AG09319 (cell line): ENCODE results near the gene CCBE1.

Source experiments
- DNase-seq: peaks from one replicate; pipeline ENCODE4 v3.0.0-alpha.2; 2010; ENCODE audit warnings: low read depth; ENCODE audit errors: extremely low read depth
- CTCF ChIP-seq: IDR thresholded peaks from 2 replicates; pipeline ENCODE4 v1.5.1; 2011; ENCODE audit warnings: low read depth, mild to moderate bottlenecking, inconsistent platforms, low read length, moderate library complexity

CCBE1 gene

GRCh38 chr18:59631583-59632181 is 65.5 kb downstream of the CCBE1 start:
- no peak for DNase-seq
- TF ChIP-seq CTCF = peak; percentile 84

DNA sequence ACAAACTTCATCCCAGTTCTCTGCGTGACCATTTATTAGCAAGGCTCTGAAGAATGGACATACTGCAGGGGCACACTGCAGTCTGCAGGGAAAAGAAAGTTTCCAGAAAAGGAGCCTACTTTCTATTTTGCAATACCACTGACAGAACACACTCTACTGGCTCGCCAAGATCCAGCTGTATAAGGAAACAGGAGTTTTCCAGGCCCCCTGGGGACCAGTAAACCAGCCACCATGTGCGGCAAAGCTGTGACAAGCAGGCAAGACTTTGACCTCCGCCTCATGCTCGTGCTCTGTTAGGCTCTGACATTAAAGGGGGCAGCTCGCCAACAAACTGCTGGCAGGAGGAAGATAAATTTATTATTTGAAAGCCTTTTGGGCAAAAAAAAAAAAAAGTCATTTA is 67.3 kb downstream of the CCBE1 start:
- TF ChIP-seq CTCF = no peak
- DNase-seq = no peak

DNA sequence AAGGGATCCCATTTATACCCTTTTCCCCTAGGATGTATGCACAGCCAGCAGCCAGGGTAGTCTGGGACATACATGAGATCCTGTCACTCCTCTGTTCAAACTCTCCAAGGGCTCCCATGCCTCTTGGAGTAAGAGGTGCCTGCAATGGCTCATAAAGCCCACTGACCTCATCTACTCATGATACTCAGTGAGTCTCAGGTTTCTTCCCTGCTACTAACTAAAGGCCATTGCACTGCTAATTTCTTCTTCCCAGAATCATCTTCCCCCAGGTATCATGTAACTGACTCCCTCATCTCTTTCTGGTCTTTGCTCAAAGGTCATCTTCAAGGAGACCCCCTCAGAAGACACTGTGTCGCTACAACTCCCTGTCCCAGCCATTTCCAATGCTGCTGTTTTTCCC is 68.2 kb downstream of the CCBE1 start:
- no peak for DNase-seq
- no peak for TF ChIP-seq CTCF

DNA sequence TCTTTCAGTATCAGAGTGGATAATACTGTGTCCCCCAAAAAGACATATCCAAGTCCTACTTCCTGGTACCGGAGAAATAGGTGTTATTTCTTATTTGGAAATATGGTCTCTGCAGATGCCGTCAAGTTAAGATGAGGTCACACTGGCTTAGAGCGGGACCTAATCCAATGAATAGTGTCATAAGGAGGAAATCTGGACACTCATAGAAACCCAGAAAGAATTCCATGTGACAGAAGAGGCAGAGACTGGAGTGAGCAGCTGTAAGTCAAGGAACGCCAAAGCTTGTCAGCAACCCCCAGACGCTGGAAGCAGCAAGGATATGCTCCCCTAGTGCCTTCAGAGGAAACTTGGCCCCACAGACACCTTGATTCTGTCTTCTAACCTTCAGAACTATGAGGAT is 69.8 kb downstream of the CCBE1 start:
- TF ChIP-seq CTCF = no peak
- DNase-seq = no peak

DNA sequence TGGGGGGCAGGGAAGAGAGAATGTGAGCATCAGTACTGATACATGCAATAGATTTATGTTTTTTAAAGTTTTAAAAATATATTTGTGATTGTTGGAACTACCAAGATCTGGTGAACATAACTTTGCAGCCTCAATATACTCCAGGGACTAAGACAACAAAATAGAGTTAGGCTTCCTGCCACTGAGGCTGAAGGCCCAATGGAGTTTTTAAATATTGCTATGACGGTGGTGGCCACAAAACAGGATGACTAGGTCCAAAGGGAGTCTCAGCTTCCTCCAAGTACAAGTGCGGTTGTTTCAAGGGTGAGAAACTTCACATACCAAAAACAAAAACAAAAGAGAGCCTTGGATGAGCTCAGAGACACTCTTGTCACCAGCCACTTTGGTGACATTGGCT is 72.9 kb downstream of the CCBE1 start:
- no peak for DNase-seq
- no peak for TF ChIP-seq CTCF

DNA sequence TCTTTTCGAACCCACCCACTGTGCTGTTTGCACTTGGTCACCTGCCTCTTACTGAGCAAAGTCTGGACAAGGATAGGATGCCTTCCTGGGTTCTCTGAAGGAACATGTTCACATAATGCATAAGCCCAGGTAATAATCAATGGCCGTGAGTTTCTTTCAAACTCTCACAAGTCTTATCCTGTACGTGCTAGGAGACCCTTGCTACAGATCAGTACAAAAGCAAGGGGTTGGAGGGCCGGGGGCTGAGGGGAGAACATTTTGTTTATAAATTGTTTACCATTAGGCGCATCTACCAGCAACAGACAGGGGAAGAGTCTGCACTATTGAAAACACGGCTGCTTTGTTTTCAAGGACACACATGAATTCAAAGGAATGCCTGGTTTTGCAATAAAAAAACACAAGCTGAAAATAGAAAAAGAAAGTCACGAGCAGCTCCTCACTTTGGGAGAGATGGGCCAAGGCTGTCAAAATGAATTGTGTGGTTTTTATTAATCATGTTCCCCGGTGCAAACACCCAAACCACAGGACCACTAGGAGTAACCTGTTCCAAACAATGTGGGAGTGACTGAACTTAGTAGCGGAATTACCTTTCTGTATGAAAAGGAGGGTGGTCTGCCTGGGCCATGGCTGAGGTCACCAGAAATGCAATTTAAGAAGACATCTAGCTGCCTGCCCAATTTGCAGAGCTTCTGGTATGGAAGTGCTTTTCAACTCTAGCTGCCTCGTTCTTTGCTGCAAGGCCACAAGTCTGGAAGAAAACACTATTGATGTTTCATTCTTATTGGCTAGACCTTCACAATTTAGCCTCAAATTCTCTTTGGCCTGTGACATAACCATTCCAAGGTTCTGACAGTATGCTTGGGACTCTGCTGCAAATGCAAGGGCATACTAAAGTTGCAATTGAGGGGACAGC is 73.5 kb downstream of the CCBE1 start:
- no peak for TF ChIP-seq CTCF
- DNase-seq = peak; percentile 54

GRCh38 chr18:59621027-59621426 is 76.2 kb downstream of the CCBE1 start:
- TF ChIP-seq CTCF = no peak
- no peak for DNase-seq
